ENCODE results near the gene TPO.

The TPO gene

DNA sequence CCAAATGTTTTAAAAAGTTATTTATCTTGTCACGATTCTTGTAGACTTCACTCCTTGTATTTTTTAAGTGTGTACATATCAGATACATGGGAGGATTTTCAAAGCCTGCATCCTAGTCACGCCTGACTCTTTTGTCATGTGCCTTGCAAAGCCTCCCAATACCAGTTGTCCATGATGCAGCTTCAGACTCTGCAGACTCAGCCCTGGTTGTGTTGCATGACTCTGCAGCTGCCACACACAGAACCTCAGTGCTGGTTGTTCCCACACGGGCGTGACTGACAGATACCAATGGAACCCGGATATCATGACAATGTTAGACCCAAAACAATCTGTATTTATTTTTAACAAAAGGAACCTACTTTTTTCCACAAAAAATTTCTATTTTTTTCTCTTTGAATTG is 38.2 kb downstream of the TPO start:
- no peak for DNase-seq

DNA sequence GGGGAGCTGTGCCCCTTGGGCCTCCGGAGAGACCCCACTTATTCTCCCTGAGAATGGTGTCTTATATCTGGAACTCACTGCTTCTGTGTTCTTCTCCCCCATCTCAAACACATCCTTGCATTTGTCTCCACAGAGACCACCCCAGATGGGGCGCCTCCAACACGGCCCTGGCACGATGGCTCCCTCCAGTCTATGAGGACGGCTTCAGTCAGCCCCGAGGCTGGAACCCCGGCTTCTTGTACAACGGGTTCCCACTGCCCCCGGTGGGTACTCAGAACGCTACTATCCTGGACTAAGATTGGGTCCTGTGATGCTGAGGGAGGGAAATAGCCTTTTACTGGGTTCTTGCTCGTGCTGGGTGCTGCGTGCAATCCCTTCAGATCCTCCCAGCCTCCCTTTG is 40.3 kb downstream of the TPO start:
- DNase-seq: no peak

DNA sequence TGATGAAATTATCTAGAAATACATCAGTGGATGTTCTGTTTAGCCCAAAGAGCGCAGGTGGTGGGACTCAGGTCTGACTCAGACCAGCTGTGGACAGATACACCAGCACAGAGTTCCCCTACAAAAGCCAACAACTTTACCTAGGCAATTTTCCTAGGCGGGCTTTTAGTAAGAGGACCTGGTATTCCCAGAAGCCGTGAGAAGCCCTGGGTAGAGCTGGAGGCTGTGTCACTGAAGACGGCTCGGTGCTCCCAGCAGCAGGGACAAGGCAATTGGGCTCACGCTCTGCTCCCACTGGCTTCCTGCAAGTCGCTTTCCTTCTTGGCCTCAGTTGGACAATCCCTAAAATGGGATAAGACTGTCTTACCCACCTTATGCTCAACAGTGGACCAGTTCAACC is 41.1 kb downstream of the TPO start:
- no peak for DNase-seq

DNA sequence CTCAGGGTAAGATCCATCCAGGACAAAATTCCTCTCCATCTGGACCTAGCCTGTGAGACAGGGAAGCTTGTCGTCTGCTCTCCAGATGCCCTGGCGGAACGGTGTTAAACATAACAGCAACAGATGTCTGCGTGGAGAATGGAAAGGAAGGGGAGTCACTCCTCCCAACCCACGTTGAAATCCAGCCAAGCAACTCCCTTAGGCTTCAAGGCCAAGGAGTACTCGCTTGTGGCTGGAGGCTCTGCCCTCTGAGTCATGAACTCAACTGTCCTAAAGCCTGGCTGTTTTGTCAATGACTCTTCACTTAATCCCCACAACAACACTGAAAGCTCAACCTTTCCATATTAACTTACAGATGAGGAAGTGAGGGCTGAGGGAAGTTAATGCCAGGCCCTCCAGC is 42.2 kb downstream of the TPO start:
- DNase-seq: no peak

DNA sequence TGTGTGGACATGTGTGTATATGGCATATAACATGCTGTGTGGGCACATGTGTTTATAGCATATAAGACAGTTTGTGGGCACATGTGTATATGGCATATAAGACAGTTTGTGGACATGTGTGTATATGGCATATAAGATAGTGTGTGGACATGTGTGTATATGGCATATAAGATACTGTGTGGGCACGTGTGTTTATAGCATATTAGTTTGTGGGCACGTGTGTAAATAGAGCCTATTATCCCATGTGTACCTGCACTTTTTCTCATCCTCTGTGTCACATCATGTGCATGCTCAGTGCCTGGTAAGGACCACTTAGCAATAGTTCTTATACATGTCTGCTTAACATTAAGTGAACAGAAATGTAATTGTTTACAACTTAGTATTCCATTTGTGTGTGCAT is 45.2 kb downstream of the TPO start:
- no peak for DNase-seq

DNA sequence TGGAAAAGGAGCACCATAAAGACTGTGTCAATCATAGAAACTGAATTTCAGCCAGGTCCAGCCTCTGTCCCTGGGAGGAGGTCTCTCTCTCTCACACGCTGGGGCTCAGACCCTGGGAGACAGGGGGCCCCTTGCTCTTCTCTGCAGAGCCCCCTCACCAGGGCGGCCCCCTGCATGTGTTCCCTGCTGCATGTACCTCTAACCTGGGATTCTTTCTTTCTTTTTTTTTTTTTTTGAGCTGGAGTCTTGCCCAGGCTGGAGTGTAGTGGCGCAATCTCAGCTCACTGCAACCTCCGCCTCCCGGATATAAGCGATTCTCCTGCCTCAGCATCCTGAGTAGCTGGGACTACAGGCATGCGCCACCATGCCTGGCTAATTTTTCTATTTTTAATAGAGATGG is 46.5 kb downstream of the TPO start:
- no peak for DNase-seq

DNA sequence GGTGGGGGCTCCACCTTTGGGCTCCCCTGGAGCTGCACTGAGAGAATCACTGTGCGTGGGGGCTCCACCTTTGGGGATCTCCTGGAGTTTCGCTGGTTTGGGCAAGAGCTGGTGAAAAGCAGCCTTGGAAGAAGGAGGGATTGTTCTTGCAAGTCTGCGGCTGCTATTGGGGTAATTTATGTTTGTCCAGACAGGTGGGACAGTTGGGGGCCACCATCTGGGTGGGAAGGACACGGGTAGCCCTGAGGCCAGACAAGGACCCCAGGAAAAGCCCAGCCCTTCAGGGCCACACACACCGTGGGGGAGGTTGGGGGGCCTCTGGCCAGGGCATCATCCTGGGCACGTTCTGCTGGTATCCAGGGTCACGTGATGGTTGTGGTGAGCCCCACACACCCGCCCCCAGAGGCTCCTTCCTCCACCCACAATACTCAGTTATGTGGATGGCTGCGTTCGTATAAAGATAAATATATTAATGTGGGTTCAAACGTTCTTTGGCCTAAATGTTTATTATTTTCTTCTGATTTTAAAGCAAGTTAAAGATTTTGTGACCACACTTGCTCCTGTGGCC is 47.7 kb downstream of the TPO start:
- DNase-seq: no peak

DNA sequence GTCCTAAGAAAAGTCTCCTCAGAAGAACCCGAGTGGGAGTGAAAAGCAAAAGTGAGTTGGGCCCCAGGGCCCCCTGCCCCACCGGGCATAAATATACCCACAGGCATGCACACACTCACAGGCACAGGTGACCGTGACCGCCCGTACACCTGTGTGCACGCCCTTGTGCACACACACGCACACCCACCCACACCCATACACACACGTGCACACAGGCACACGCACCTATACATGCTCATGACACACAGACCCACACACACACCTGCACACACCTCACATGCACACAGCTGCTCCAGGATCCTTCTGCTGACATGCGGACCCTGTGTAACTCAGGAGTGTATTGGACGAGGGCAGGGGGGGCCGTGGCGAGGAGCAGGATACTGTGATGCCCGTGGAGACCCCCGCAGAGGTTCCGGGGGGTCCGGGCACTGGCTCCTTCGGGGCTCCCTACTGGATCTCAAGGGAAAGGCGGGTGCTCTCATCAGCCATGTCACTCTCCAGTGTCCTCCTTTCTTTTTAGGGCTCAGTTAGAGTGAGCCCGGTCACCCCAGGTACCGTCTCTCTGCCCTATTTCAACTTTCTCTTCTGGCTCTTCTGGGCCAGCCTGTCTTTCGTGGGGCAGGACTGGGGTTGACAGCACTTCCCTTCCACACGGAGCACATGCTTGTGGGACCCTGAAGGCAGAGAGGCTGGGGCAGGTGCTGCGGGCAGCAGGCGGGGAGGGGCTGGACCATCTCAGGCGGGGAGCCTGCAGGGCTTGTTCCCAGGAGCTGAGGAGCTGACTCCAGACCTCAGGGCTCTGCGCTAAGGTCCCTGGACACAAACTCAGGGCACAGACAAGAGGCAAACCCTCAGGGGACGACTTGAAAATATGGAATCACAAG is 48.5 kb downstream of the TPO start:
- DNase-seq: no peak

DNA sequence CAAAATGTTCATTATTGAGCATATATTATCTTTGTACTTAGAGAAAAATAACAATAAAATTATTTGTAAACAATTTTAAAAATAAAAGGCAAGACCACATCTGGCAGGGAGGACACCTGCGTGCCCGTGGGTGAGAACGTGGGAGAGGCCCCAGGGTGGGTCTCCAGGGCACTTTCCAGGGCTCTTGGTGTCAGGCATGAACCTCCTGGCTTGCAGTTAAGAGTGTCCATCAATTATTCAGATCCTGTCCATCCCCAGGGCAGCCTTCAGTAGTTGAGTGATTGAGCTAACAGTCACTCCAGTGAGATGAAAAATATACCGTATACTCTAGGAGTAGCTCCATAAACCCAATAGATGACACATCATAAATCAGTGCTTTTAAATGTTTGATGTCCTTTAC is 49.7 kb downstream of the TPO start:
- no peak for DNase-seq

DNA sequence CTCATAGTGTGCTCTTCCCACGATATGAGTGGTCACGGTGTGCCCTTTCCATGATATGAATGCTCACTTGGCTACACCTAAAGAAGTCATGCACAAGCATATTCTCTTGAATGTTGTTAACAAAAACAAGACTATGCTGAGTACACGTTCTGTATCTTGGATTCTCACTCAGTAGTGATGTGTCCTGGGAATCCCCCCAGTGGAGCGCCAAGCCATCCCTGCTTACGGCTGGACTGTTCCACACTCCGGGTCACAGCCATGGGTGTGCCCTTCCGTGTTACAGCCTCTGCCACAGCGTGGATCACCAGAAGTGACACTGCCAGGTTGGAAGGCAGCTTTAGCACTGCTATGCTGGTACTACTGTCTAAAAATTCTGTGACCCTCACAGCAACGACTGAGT is 59.1 kb downstream of the TPO start:
- DNase-seq: no peak

DNA sequence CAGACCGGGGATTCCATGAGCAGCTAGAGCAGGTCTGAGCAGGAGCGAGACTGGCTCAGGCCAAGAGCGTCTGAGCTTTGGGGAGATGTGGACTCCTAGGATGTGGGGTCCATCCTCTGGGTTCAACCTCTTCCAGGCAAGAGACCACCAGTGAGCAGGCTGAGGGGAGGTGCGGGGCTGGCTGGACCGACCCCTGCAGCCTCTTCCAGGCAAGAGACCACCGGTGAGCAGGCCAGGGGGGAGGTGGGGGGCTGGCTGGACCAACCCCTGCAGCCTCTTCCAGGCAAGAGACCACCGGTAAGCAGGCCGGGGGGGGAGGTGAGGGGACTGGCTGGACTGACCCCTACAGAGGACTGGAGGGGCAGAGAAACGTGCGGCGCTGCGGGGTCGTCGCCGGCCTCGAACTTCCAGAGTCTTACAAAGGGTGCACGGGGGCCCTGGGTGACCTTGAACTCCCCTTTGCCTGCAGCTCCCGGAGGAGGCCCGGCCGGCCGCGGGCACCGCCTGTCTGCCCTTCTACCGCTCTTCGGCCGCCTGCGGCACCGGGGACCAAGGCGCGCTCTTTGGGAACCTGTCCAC is 63.4 kb downstream of the TPO start:
- DNase-seq: no peak

DNA sequence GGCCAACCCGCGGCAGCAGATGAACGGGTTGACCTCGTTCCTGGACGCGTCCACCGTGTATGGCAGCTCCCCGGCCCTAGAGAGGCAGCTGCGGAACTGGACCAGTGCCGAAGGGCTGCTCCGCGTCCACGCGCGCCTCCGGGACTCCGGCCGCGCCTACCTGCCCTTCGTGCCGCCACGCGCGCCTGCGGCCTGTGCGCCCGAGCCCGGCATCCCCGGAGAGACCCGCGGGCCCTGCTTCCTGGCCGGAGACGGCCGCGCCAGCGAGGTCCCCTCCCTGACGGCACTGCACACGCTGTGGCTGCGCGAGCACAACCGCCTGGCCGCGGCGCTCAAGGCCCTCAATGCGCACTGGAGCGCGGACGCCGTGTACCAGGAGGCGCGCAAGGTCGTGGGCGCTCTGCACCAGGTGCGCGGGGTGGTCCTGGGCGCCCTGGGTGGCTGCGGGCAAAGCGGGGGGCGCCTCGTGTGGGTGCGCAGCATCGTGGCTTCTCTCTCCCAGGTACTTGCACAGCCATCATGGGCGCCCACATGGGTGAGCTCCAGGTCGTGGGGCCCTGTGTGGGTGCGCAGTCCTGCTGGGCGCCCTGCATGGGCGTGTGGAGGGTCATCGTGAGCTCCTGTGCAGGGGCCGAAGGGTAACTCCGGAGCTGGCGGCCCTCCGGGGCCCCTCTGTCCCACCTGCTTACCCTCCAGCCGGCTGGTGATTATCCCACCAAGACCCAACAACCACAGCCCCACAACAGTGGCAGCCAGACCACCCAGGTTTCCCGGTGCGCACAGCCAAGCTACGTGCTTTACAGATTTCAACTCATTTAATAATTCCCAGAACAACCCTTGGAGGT is 64.2 kb downstream of the TPO start:
- no peak for DNase-seq

DNA sequence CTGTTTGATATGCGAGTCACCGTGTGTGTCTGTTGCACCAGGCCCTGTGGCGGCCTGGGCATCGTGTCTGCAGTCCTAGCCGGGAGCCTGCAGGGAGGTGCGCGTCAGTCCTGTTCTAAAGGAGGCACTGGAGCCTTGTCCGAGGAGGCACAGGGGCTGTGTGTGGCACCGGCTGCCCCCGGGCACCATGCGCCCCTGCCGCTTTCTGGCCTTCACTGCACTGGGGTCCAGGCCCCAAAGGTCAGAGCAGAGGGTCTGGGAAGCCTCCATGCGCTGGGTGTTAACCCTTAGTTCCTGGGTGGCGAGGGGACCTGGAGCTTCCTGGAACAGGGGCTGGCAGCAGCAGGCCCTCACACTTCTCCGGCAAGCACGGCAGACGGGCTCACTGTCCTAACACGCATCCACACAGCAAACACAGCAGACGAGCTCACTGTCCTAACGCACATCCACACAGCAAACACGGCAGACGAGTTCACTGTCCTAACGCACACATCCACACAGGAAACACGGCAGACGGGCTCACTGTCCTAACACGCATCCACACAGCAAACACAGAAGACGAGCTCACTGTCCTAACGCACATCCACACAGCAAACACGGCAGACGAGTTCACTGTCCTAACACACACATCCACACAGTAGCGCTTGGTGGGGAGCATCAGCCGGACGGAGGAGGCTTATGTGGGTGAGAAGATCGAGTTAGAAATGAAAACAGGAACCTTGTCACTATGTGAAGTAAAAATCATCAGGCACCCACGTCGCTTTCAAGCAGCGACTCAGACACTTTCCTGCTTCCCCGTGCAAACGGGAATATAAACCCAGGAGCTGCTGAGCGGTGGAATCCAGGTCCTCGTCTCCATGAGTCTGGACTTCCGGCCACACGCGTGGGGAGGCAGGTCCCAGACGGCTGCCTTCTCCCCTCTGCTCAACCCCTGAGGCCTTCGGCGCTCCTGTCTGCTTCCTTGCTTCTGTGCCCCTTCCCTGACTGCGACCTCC is 65.3 kb downstream of the TPO start:
- DNase-seq: no peak

DNA sequence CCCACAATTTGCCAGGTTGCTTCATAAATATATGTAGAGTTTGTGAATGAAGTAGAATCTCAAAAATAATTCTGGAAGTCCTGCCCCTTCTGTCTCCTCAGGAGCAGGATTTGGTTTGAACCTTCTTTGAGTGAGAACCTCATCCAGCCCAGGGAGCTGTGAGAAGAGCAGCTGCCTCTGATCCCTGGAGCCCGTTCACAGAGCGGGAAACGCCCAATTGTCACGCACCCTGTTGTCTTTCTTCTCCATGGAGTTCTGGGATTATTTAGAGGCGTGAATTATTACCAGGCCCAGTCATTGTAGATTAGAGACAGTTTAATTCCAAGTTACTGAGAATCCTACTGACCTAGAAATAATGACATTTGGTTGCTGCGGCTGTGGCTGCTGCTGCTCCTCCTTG is 66.1 kb downstream of the TPO start:
- no peak for DNase-seq

DNA sequence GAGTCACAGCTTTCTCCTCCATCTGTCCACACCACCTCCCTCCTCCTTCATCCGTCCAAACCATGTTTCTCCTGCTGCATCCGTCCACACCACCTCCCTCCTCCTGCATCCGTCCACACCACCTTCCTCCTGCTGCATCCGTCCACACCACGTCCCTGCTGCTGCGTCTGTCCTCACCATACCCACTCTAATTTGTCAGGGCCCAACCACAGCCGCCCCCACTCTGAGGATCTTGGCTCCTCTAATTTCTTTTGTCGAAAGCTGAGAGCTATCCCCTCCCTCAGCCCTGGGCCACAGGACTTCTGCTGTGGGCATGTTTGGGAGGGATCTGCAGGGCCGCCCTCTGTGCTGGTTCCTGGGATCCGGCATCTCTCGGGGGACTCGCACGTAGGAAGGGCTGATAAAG is 67.4 kb downstream of the TPO start:
- no peak for DNase-seq

DNA sequence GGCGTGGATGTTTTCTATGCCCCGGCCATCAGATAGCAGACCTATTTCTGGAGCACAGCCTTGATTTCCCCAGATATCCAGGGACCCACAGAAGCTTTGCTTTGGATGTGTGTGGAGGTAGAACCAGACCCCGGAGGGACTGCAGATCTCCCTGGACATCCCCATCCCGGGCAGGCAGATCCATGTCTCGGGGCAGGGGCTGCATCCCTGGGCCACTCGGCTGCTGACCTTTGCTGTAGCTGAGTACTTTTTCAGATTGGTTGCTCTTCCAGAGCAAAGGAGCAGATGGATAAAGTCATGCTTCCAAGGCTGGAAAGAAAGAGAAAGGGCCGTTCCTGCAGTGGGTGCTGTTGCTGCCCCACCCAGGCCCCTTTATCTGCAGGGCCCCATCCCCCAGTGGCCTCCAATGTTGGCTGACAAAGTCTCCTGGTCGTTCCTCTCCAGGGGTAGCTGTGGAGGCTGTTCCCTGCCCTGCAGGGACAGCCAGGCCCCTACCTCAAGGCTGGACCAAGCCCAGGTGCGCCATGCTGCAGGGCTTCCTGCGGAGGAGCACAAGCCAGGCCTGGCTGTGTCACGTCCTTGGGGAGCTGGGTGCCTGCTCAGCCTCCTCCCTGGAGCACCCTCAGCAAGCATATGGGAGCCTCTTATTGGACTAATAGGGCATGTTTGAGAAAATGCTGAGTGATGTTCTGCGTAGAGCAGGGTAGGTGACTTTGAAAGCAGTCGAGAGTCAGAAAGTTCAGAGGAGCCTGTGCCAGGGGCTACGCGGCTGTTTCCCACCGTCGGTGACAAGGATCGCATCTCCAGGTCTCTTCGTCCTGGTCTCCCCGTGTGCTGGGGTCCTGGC is 68.4 kb downstream of the TPO start:
- DNase-seq: no peak

DNA sequence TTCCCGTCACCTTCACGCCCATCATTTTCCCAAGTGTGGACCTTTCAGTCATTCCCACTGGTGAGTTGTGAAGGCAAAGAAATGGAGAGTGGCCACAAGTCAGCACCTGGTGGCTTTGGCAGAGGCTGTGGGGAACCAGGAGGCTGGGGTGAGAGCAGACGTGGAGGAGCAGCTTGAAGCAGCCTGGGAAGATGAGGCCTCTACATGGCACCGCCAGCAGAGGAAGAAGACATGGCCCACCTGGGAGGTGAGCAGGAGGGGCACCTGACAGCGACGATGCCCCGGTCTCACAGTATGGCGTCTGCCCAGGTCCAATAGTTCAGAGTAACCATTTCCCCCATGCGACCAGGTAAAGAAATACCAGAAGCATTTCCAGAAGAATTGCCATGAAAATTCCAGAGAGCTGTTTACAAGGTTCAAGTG is 69.0 kb downstream of the TPO start:
- no peak for DNase-seq

DNA sequence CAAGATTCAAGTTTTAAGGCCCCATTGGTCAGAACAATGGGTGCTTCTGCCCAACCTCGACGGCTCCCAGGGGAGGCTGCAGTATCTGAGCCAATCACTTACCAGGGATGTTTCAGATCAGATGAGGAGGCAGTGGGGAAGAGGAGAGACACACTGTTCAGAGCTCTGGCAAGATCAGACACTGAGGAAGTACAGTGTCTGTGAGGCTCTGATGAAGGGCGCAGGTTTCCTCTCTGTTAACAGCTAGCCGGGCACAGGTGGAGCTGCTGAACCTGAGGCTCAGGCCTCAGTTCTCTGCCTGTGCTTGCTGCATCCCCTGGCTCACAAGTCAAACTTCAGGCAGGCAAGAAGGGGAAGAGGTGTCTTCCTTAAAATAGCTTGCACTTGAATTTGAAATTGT is 69.7 kb downstream of the TPO start:
- no peak for DNase-seq

DNA sequence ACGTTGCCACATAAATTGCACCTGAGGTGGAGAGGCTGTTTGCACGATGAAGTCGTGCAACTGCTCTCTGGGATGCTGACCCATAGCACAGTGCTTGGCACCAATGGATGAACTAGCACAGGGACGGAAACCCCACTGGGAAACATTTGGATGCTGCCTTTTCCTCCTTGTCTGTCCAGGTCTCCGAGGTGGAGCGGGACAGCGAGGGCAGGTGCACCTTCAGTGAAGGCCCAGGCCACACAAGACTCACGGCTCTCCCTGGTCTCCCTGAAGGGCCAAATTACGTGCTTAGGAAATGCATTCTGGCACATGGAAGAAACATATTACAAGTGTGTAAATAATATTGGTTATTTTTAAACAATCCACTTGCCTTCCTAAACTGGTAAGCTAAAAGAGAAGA is 70.3 kb downstream of the TPO start:
- DNase-seq: no peak

DNA sequence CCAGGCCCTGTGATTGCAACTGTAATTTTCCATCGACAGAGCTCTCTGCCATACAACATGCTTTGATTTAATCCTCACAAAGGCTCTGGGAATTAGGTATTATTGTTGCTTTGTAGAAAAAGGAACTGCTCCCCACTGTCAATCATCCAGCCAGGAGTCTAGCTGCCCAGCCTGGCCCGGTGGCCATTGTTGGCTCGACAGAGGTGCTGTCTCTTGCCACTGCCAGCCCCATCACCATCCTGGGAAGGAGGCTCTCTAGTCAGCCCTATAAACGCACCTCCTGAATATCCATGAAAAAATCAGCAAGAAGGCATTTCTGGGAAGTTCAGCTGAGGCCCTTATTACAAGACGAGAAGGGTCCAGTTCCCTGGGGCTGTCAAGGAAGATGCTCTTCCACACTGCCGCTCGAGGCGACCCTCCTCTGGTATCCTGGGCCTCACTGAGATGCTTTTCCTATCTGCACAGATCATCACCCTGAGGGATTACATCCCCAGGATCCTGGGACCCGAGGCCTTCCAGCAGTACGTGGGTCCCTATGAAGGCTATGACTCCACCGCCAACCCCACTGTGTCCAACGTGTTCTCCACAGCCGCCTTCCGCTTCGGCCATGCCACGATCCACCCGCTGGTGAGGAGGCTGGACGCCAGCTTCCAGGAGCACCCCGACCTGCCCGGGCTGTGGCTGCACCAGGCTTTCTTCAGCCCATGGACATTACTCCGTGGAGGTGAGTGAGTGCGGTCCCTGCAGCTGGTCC is 71.0 kb downstream of the TPO start:
- DNase-seq: no peak

DNA sequence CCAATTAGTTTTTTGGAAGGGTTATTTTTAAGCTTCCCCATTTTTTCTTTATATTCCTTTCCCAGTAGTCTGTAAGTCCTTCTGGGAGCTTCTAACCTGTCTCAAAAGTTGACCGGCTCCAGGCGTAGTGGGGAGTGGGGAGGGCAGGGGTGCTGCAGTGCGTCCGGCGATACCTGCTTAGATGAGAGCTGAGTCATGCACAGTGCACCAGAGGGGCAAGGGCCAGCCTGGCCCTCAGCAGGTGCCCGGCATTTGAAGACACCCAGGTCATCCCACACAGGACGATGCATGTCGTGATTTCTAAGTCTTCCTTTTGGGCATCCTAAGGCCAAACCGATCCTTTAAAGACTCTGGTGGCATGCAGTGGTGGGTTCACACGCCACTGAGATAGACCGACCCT is 73.4 kb downstream of the TPO start:
- no peak for DNase-seq

All from stimulated activated CD4-positive, alpha-beta T cell treated with anti-CD3 and anti-CD28 coated beads, Interleukin-2, amount 100 ng/mL, for 24 hours (primary cell).